Panc1 (cell line): ENCODE data around the gene SPATA13.

Source experiments
- SIN3A ChIP-seq: IDR thresholded peaks from 2 replicates; pipeline ENCODE4 v1.6.1; 2012; ENCODE audit warnings: low read depth, mild to moderate bottlenecking, low read length, moderate library complexity, borderline replicate concordance; ENCODE audit not compliant: insufficient read depth
- TF ChIP-seq, protein P1 (sequence below): fragments of 450-650 bp; IDR thresholded peaks from 2 replicates; pipeline ENCODE4 v1.5.1; 2017; ENCODE audit warnings: mild to moderate bottlenecking
- TF ChIP-seq, protein P2 (sequence below), 2 experiments: IDR thresholded peaks; 2 replicates each; pipeline ENCODE4 v1.6.1; 2011 to 2012; ENCODE audit warnings: low read depth in 2 of 2, control low read depth in 1 of 2, low read length in 1 of 2, mild to moderate bottlenecking in 1 of 2, moderate library complexity in 1 of 2; ENCODE audit not compliant: insufficient read depth in 1 of 2

GRCh38 chr13:24271231-24271600, 110.7 kb downstream of the SPATA13 start:
- TF ChIP-seq, protein P1, sequence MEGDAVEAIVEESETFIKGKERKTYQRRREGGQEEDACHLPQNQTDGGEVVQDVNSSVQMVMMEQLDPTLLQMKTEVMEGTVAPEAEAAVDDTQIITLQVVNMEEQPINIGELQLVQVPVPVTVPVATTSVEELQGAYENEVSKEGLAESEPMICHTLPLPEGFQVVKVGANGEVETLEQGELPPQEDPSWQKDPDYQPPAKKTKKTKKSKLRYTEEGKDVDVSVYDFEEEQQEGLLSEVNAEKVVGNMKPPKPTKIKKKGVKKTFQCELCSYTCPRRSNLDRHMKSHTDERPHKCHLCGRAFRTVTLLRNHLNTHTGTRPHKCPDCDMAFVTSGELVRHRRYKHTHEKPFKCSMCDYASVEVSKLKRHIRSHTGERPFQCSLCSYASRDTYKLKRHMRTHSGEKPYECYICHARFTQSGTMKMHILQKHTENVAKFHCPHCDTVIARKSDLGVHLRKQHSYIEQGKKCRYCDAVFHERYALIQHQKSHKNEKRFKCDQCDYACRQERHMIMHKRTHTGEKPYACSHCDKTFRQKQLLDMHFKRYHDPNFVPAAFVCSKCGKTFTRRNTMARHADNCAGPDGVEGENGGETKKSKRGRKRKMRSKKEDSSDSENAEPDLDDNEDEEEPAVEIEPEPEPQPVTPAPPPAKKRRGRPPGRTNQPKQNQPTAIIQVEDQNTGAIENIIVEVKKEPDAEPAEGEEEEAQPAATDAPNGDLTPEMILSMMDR: no peak
- TF ChIP-seq SIN3A: no peak
- TF ChIP-seq, protein P2, sequence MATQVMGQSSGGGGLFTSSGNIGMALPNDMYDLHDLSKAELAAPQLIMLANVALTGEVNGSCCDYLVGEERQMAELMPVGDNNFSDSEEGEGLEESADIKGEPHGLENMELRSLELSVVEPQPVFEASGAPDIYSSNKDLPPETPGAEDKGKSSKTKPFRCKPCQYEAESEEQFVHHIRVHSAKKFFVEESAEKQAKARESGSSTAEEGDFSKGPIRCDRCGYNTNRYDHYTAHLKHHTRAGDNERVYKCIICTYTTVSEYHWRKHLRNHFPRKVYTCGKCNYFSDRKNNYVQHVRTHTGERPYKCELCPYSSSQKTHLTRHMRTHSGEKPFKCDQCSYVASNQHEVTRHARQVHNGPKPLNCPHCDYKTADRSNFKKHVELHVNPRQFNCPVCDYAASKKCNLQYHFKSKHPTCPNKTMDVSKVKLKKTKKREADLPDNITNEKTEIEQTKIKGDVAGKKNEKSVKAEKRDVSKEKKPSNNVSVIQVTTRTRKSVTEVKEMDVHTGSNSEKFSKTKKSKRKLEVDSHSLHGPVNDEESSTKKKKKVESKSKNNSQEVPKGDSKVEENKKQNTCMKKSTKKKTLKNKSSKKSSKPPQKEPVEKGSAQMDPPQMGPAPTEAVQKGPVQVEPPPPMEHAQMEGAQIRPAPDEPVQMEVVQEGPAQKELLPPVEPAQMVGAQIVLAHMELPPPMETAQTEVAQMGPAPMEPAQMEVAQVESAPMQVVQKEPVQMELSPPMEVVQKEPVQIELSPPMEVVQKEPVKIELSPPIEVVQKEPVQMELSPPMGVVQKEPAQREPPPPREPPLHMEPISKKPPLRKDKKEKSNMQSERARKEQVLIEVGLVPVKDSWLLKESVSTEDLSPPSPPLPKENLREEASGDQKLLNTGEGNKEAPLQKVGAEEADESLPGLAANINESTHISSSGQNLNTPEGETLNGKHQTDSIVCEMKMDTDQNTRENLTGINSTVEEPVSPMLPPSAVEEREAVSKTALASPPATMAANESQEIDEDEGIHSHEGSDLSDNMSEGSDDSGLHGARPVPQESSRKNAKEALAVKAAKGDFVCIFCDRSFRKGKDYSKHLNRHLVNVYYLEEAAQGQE (IDR thresholded peaks at IDR 0.05; ENCODE audit: insufficient read depth in 1 of 2, low read depth in 2 of 2, low read length in 1 of 2): no peak
